Esophagus muscularis mucosa (tissue), 4 donors: ENCODE measurements around the gene RNF213. TPM values are rescaled to one million over a fixed set of nuclear protein-coding genes. Genes with fewer than 3 reads are reported as not detected.
"Not testable (repeated sequence)": the region's sequence is repeated elsewhere in the genome, so short reads cannot be mapped to it uniquely, and the experiment has no call there.

ENCODE experiments used
- DNase-seq: peaks from one replicate; pipeline ENCODE4 v3.0.0-alpha.2; 2017; ENCODE audit errors: extremely low spot score
- H3K27ac ChIP-seq, 4 donors: fragments of 200-600 bp; sonication (generic); replicated peaks in 1 of 4; 1 replicate in 3 of 4; 2 replicates in 1 of 4; pipeline ENCODE4 v1.5.1; 2016 to 2019; ENCODE audit warnings: mild to moderate bottlenecking in 1 of 4
- H3K27me3 ChIP-seq, 4 donors: fragments of 200-600 bp; sonication (generic); one replicate each; pipeline versions ENCODE4 v1.5.1 to v1.6.0; 2016 to 2019
- H3K36me3 ChIP-seq, 4 donors: fragments of 200-600 bp; sonication (generic); one replicate each; pipeline ENCODE4 v1.5.1; 2016 to 2019
- H3K4me1 ChIP-seq, 4 donors: fragments of 200-600 bp; sonication (generic); one replicate each; pipeline ENCODE4 v1.5.1; 2016 to 2019
- H3K4me3 ChIP-seq, 4 donors: fragments of 200-600 bp; sonication (generic); 1 replicate in 2 of 4; 2 replicates in 2 of 4; pipeline ENCODE4 v1.5.1; 2016 to 2019; ENCODE audit warnings: mild to moderate bottlenecking in 4 of 4, moderate library complexity in 1 of 4
- H3K9me3 ChIP-seq, 4 donors: fragments of 200-600 bp; sonication (generic); 1 replicate in 3 of 4; 2 replicates in 1 of 4; pipeline ENCODE4 v1.5.1; 2016 to 2019
- CTCF ChIP-seq, 3 experiments: fragments of 200-600 bp in 2 of 3; fragments of 450-650 bp in 1 of 3; sonication (generic) in 2 of 3; IDR thresholded peaks; one replicate each; pipeline ENCODE4 v1.5.1; 2017 to 2019; ENCODE audit warnings: antibody characterized with exemption in 3 of 3, mild to moderate bottlenecking in 2 of 3, moderate library complexity in 1 of 3
- EP300 ChIP-seq: sonication (generic); formaldehyde crosslinking; IDR thresholded peaks from one replicate; pipeline ENCODE4 v1.6.1; 2017; ENCODE audit warnings: antibody characterized with exemption
- POLR2A ChIP-seq: fragments of 450-650 bp; IDR thresholded peaks from one replicate; pipeline ENCODE4 v1.6.1; 2017; ENCODE audit warnings: antibody characterized with exemption, moderate library complexity, mild to moderate bottlenecking, low read depth
- POLR2AphosphoS5 ChIP-seq, 2 donors: sonication (generic); formaldehyde crosslinking; IDR thresholded peaks; one replicate each; pipeline ENCODE4 v1.6.1; 2017; ENCODE audit warnings: antibody characterized with exemption in 2 of 2
- WGBS: methylation state at CpG from one replicate; pipeline ENCODE4 v1.1.5; 2018; 5-methylcytosine and 5-hydroxymethylcytosine counted together
- intact Hi-C: fragments of 100-400 bp; cut with DNase I; formaldehyde crosslinking; loops from one replicate; pipeline ENCODE4 v1.15.1; 2023
- total RNA-seq, 4 donors: library from RNA; depleted of rRNA; stranded (reverse); fragments of >200 nt; gene quantifications; one replicate each; pipeline versions ENCODE4 v1.1.0 to v1.2.1, GENCODE V29; 2016

The RNF213 gene
- total RNA-seq, 4 donors from 2014 or later = 55.8 to 85.7 (median 75.9) TPM

DNA sequence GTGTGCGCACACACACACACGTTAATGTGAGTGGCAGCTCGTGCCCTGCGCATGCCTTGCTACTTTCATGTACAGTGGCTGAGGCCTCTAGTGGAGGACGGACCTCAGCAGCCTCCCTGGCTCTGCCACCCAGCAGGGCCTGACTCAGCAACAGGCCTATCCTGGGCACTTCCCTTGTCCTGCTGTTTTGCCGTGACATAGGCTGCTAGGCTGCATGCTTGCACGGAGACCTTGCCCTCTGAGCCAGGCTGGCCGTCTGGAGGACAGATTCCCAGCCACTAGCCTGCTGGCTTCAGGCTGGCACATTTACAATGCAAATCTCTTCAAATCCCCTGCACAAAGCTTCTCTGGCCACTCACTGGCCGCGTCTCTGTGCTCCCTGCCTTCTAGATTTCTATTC lies 9.5 kb downstream of the RNF213 start:
- peaks cover 0 to 19% (median 5%) of the 10 kb centered on the region in 4 donors for H3K4me1 ChIP-seq
- no peak for DNase-seq
- intact Hi-C loops = no loop called here
- 75% methylated on average over 10 of the region's 10 CpGs for WGBS
- H3K27me3 ChIP-seq = no peaks in the 10 kb centered on the region
- H3K36me3 ChIP-seq = peaks cover 0 to 67% (median 47%) of the 10 kb centered on the region in 4 donors
- H3K9me3 ChIP-seq = no peaks in the 10 kb centered on the region
- H3K4me3 ChIP-seq = no peak overlapping the region
- TF ChIP-seq POLR2AphosphoS5 (IDR thresholded peaks at IDR 0.05) (no peak), EP300 (no peak), CTCF (IDR thresholded peaks at IDR 0.05) (no peak), POLR2A (no peak)
- H3K27ac ChIP-seq = no peak overlapping the region

DNA sequence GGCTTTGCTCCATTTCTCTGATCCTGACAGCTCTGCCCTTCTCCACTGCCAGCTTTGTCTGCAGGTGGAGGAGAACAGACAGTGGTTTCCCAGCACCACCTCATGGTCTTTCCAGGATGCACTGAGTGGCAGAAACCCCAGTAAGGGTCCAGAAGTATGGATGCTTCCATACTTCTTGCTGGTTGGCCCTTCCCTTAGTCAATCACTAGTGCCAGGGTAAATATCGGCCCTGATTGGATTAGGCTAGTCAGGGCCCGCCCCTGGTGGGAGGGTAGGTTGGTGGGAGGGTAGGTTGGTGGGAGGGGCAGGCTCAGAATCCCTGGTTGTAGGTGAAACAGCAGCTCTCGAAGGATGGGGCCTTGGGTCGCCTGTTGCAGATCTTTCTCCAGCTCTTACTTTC lies 10.2 kb downstream of the RNF213 start:
- intact Hi-C loops = no loop called here
- Histone ChIP-seq H3K9me3 (no peaks in the 10 kb centered on the region), H3K4me3 (no peak overlapping the region), H3K36me3 (peaks cover 0 to 68% (median 46%) of the 10 kb centered on the region in 4 donors), H3K4me1 (peaks cover 0 to 22% (median 4%) of the 10 kb centered on the region in 4 donors), H3K27me3 (no peaks in the 10 kb centered on the region), H3K27ac (no peak overlapping the region)
- DNase-seq = no peak
- TF ChIP-seq EP300 (no peak), POLR2AphosphoS5 (IDR thresholded peaks at IDR 0.05) (no peak), POLR2A (no peak), CTCF (IDR thresholded peaks at IDR 0.05) (no peak)
- WGBS = 66% methylated on average over 3 of the region's 4 CpGs

DNA sequence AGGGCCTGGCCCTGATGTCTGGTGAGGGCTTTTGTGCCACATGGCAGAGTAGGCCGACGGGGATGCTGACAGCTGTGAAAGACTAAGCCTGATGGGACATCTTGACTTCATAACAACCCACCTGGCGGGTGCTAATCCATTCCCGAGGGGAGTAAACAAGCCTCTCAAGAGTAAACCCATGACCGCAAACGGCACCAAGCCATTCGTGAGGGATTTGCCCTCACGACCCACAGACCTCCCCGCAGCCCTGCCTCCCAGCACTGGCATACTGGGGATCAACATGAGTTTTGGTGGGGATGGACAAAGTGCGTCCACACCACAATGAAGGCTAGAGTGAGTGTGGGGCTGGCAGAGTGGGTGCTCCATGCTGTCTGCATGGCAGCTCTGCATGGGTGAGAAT lies 11.7 kb downstream of the RNF213 start:
- peaks cover 3 to 22% (median 7%) of the 10 kb centered on the region in 4 donors for H3K4me1 ChIP-seq
- intact Hi-C loops = no loop called here
- peaks cover 0 to 59% (median 38%) of the 10 kb centered on the region in 4 donors for H3K36me3 ChIP-seq
- 97% methylated on average over 9 of the region's 10 CpGs for WGBS
- no peak for DNase-seq
- TF ChIP-seq POLR2A (no peak), EP300 (no peak), CTCF (IDR thresholded peaks at IDR 0.05) (no peak), POLR2AphosphoS5 (IDR thresholded peaks at IDR 0.05) (no peak)
- no peaks in the 10 kb centered on the region for H3K27me3 ChIP-seq
- H3K4me3 ChIP-seq = no peak overlapping the region
- no peaks in the 10 kb centered on the region for H3K9me3 ChIP-seq
- H3K27ac ChIP-seq = no peak overlapping the region

DNA sequence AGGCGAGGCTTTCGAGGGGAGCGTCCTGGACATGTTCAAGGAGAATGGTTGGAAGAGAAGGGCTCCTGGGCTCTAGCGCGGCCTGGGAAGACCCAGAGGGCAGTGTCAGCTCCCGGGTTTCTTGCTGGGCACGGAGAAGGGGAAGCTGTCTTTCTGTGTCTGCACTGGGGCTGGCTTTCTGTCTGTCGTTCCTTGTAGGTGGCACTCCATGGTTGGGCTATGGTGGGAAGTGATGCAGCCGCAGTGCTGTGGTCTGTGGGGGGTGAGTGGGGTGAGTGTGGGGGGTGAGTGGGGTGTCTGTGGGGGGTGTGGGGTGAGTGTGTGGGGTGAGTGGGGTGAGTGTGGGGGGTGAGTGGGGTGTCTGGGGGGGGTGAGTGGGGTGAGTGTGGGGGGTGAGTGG lies 13.7 kb downstream of the RNF213 start:
- Histone ChIP-seq H3K27ac (no peak overlapping the region), H3K4me1 (peaks cover 19 to 41% (median 26%) of the 10 kb centered on the region in 4 donors), H3K36me3 (peaks cover 0 to 58% (median 37%) of the 10 kb centered on the region in 4 donors), H3K9me3 (no peaks in the 10 kb centered on the region), H3K27me3 (no peaks in the 10 kb centered on the region), H3K4me3 (no peak overlapping the region)
- no peak for DNase-seq
- no peak for TF ChIP-seq POLR2A
- no peak for TF ChIP-seq EP300
- no peak for TF ChIP-seq POLR2AphosphoS5 (IDR thresholded peaks at IDR 0.05)
- no peak for TF ChIP-seq CTCF (IDR thresholded peaks at IDR 0.05)
- 88% methylated on average over 5 of the region's 9 CpGs for whole genome bisulfite sequencing
- intact Hi-C loops = no loop called here

- no peak for DNase-seq
- TF ChIP-seq POLR2A = no peak
- no peak for TF ChIP-seq POLR2AphosphoS5 (IDR thresholded peaks at IDR 0.05)
- no peak for TF ChIP-seq EP300
- TF ChIP-seq CTCF (IDR thresholded peaks at IDR 0.05) = no peak
Observed at GRCh38 chr17:80274871-80275449, 14.3 kb downstream of the RNF213 start.

DNA sequence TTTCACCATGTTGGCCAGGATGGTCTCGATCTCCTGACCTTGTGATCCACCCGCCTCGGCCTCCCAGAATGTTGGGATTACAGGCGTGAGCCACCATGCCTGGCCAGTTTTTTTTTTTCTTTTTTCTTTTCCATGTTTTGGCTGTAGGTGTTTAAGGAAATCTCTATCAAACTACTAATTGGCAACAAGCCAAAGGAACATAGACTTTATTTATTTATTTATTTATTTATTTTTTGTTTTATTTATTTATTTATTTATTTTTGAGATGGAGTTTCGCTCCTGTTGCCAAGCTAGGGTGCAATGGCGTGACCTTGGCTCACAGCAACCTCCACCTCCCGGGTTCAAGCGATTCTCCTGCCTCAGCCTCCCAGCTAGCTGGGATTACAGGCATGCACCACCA lies 15.2 kb downstream of the RNF213 start:
- H3K4me3 ChIP-seq, H3K27ac ChIP-seq, H3K9me3 ChIP-seq, H3K27me3 ChIP-seq, DNase-seq, intact Hi-C loops: not testable (repeated sequence)
- 96% methylated on average over 8 of the region's 8 CpGs for WGBS
- Histone ChIP-seq H3K36me3 (peaks cover 4 to 53% (median 30%) of the 10 kb centered on the region in 4 donors), H3K4me1 (peaks cover 26 to 45% (median 38%) of the 10 kb centered on the region in 4 donors)

More at GRCh38 chr17:80274871-80275449, 14.3 kb downstream of the RNF213 start:
- Histone ChIP-seq H3K27ac (no peak overlapping the region), H3K9me3 (no peaks in the 10 kb centered on the region), H3K36me3 (peaks cover 0 to 54% (median 33%) of the 10 kb centered on the region in 4 donors), H3K4me3 (no peak overlapping the region), H3K4me1 (peaks cover 23 to 46% (median 33%) of the 10 kb centered on the region in 4 donors), H3K27me3 (no peaks in the 10 kb centered on the region)
- WGBS = 81% methylated on average over 4 of the region's 4 CpGs
- intact Hi-C loops = no loop called here
